Measurements from ENCODE around the gene TRAPPC12.
A peak's percentile ranks its signal among the peaks of the same experiment; 100 is the strongest.
"Not testable (repeated sequence)": the region's sequence is repeated elsewhere in the genome, so short reads cannot be mapped to it uniquely, and the experiment has no call there.

TRAPPC12 gene

GRCh38 chr2:3379647-3380534, at the start of gene TRAPPC12:
Gene TRAPPC12, plus strand, starts transcription at chr2:3379694. Its CDS starts 7,930 bp downstream, at chr2:3387624.
- DNase-seq, result peak; percentile 96

- no peak for DNase-seq
Measured at GRCh38 chr2:3332133-3332532, 47.4 kb upstream of the TRAPPC12 start.

GRCh38 chr2:3334392-3335345, 44.8 kb upstream of the TRAPPC12 start:
- no peak for DNase-seq

- DNase-seq, result no peak
Measured at GRCh38 chr2:3336844-3337243, 42.6 kb upstream of the TRAPPC12 start.

- no peak for DNase-seq
Measured at GRCh38 chr2:3338340-3338739, 41.2 kb upstream of the TRAPPC12 start.

- no peak for DNase-seq
Measured at GRCh38 chr2:3340144-3340543, 39.4 kb upstream of the TRAPPC12 start.

GRCh38 chr2:3341336-3341735, 38.2 kb upstream of the TRAPPC12 start:
- DNase-seq, result no peak

- no peak for DNase-seq
Measured at GRCh38 chr2:3342324-3342723, 37.2 kb upstream of the TRAPPC12 start.

GRCh38 chr2:3343012-3343411, 36.5 kb upstream of the TRAPPC12 start:
- no peak for DNase-seq

- DNase-seq, result peak; percentile 29
Measured at GRCh38 chr2:3344897-3345296, 34.6 kb upstream of the TRAPPC12 start.

GRCh38 chr2:3345621-3346020, 33.9 kb upstream of the TRAPPC12 start:
- no peak for DNase-seq

GRCh38 chr2:3348767-3349166, 30.7 kb upstream of the TRAPPC12 start:
- DNase-seq, result peak; percentile 35

- no peak for DNase-seq
Measured at GRCh38 chr2:3349211-3349693, 30.2 kb upstream of the TRAPPC12 start.

- no peak for DNase-seq
Measured at GRCh38 chr2:3354986-3355385, 24.5 kb upstream of the TRAPPC12 start.

- no peak for DNase-seq
Measured at GRCh38 chr2:3355951-3356569, 23.4 kb upstream of the TRAPPC12 start.

GRCh38 chr2:3356799-3357198, 22.7 kb upstream of the TRAPPC12 start:
- no peak for DNase-seq

- not testable (repeated sequence) for DNase-seq
Measured at GRCh38 chr2:3357446-3357845, 22.0 kb upstream of the TRAPPC12 start.

GRCh38 chr2:3357926-3358325, 21.6 kb upstream of the TRAPPC12 start:
- DNase-seq, result no peak

- no peak for DNase-seq
Measured at GRCh38 chr2:3361518-3362389, 17.7 kb upstream of the TRAPPC12 start.

GRCh38 chr2:3365219-3365618, 14.3 kb upstream of the TRAPPC12 start:
- peak; percentile 6 for DNase-seq

- DNase-seq, result no peak
Measured at GRCh38 chr2:3368261-3368722, 11.2 kb upstream of the TRAPPC12 start.
